OCI-LY3 (cell line): ENCODE results near the gene TECPR1.

ENCODE experiments used
- H2AFZ ChIP-seq: fragments of 200-600, 300-600 bp; shearing (Covaris generic); 2 replicates; pipeline ENCODE4 v1.6.0; 2014; ENCODE audit warnings: antibody characterized with exemption, low read depth, low read length
- H3K27ac ChIP-seq: fragments of 200-600, 300-600 bp; sonication (generic); 2 replicates; pipeline ENCODE4 v1.5.1; 2014; ENCODE audit warnings: mild to moderate bottlenecking, low read length, moderate library complexity, mixed read lengths
- H3K27me3 ChIP-seq: fragments of 200-600, 300-600 bp; sonication (generic); 2 replicates; pipeline ENCODE4 v1.6.1; 2014; ENCODE audit warnings: low read depth, low read length, mixed read lengths
- H3K36me3 ChIP-seq: fragments of 200-600, 300-600 bp; sonication (generic); replicated peaks from 2 replicates; pipeline ENCODE3; 2014; ENCODE audit warnings: low read depth, low read length, mixed read lengths
- H3K4me1 ChIP-seq: fragments of 300-600, 200-600 bp; sonication (generic); 2 replicates; pipeline ENCODE4 v1.6.1; 2014; ENCODE audit warnings: low read length, mixed read lengths
- H3K4me2 ChIP-seq: fragments of 200-600, 300-600 bp; sonication (generic); 2 replicates; pipeline ENCODE4 v1.6.1; 2014; ENCODE audit warnings: low read length, mixed read lengths
- H3K4me3 ChIP-seq: fragments of 300-600, 200-600 bp; sonication (generic); 2 replicates; pipeline ENCODE4 v1.5.1; 2014; ENCODE audit warnings: antibody characterized with exemption, mild to moderate bottlenecking, low read length, moderate library complexity
- H3K79me2 ChIP-seq: fragments of 300-600, 200-600 bp; shearing (Covaris generic); 2 replicates; pipeline ENCODE4 v1.6.1; 2014; ENCODE audit warnings: mild to moderate bottlenecking, low read length, mixed read lengths
- H3K9ac ChIP-seq: fragments of 300-600, 200-600 bp; shearing (Covaris generic); 2 replicates; pipeline ENCODE4 v1.6.0; 2014; ENCODE audit warnings: mild to moderate bottlenecking, low read length, moderate library complexity
- H3K9me3 ChIP-seq: fragments of 200-600, 300-600 bp; shearing (Covaris generic); 2 replicates; pipeline ENCODE4 v1.6.1; 2014; ENCODE audit warnings: low read length, mixed read lengths; ENCODE audit not compliant: insufficient read depth
- H4K20me1 ChIP-seq: fragments of 200-600, 300-600 bp; sonication (generic); 2 replicates; pipeline ENCODE4 v1.6.1; 2016; ENCODE audit warnings: low read length, mixed read lengths; ENCODE audit not compliant: insufficient read depth
- EZH2phosphoT487 ChIP-seq: fragments of 200-600 bp; shearing (Covaris generic); IDR thresholded peaks from 2 replicates; pipeline ENCODE4 v1.6.1; 2018; ENCODE audit warnings: antibody characterized with exemption, mixed run types, low read depth
- TF ChIP-seq, protein P1 (sequence below): fragments of 200-600, 300-600 bp; sonication (generic); IDR thresholded peaks from 2 replicates; pipeline ENCODE4 v1.5.1; 2014; ENCODE audit warnings: antibody characterized with exemption, low read length, low read depth

TECPR1 gene

DNA sequence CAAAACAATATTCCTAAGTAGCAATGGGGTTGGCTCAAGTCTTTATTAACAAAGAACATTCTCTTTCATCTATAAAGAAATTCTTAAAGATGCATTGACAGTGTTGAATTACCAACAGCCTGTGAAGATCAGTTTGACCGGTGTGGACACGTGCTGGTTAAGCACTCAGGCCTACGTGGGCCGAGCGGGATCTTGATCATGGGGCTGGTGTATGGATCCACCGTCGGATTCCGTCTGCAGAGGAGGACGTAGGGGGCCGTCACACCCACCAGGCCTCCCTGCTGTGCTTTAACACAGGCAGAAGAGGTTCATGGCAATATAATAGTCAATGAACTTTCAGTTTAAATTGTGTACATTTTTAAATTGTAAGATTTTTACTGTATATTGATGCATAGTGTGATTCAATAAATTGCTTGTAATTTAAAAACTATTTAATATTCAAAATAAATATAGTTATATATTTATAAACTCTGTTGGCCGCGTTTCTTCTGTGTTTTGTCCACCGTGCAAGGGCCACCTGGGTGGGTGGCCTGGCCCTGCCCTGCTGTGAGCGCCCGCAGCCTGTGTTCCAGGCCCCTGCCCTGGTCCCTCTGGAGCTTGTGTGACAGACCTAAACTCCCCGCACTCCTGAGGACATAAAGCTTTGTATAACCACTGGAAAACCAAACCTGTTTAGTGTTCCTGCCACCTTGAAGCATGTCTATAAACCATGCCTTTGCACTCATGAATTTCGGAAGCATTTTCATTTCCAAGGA is 42.7 kb downstream of the TECPR1 start:
- Histone ChIP-seq H3K27me3 (peaks cover 8% of the 10 kb centered on the region; the same call in 1 of the 2 replicates), H4K20me1 (peaks cover 19% of the 10 kb centered on the region; the same call in 1 of the 2 replicates), H3K9ac (no peak overlapping the region), H3K4me1 (no peaks in the 10 kb centered on the region), H3K4me2 (no peak overlapping the region), H3K4me3 (no peak overlapping the region), H3K36me3 (peaks cover 8% of the 10 kb centered on the region), H3K79me2 (no peaks in the 10 kb centered on the region), H3K27ac (no peak overlapping the region), H2AFZ (no peak overlapping the region), H3K9me3 (no peaks in the 10 kb centered on the region)
- no peak for TF ChIP-seq EZH2phosphoT487
- TF ChIP-seq, protein P1, sequence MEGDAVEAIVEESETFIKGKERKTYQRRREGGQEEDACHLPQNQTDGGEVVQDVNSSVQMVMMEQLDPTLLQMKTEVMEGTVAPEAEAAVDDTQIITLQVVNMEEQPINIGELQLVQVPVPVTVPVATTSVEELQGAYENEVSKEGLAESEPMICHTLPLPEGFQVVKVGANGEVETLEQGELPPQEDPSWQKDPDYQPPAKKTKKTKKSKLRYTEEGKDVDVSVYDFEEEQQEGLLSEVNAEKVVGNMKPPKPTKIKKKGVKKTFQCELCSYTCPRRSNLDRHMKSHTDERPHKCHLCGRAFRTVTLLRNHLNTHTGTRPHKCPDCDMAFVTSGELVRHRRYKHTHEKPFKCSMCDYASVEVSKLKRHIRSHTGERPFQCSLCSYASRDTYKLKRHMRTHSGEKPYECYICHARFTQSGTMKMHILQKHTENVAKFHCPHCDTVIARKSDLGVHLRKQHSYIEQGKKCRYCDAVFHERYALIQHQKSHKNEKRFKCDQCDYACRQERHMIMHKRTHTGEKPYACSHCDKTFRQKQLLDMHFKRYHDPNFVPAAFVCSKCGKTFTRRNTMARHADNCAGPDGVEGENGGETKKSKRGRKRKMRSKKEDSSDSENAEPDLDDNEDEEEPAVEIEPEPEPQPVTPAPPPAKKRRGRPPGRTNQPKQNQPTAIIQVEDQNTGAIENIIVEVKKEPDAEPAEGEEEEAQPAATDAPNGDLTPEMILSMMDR, result no peak

DNA sequence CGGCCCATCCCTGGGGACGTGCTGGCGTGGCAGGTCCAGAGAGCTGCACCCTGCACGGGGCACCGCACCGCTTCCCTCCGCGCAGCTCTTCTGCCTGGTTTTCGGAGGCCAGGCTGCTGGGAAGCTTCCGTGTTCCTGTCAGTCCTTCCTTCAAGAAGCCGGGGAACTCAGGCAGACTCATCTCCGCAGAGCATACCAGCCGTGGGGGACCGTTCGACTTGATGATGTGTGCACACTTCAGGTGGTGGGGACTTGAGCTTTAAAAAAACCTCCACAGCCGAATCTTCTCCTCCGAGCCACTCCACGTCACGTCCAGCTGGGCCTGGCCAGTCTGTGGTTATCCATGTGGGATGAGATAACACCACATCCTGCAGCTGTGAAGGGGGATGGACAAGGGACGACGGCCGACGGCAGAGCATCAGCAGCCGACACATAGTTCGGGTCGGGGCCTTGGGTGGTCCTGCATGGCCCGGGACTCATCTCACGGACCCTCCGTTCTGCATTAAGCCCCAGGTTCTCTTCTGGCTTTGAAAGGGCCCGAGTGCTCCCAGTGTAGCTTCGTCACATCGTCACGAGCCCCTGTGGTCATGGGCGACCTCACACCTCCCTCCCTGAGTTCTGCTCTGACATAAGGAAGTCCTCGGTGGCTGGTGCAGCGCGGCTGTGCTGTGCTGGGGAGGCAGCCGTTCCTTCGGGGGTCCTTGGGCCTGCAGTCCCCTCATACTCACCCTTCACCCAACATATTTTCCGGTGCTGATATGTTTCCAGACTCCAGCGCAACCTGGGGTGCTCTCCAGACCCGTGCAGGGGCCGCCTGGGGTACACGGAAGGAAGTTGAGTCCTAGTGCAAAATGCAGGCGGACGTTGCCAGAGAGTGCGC is 45.3 kb downstream of the TECPR1 start:
- H3K9me3 ChIP-seq, result no peaks in the 10 kb centered on the region
- H3K79me2 ChIP-seq, result no peaks in the 10 kb centered on the region
- H4K20me1 ChIP-seq, result peaks cover 39% of the 10 kb centered on the region
- no peak overlapping the region for H3K9ac ChIP-seq
- peaks cover 8% of the 10 kb centered on the region for H3K36me3 ChIP-seq
- TF ChIP-seq, protein P1, result no peak
- TF ChIP-seq EZH2phosphoT487, result no peak
- no peak overlapping the region for H3K4me2 ChIP-seq
- no peak overlapping the region for H2AFZ ChIP-seq
- peaks cover 11% of the 10 kb centered on the region for H3K27me3 ChIP-seq
- peaks cover 24% of the 10 kb centered on the region for H3K4me1 ChIP-seq
- H3K4me3 ChIP-seq, result no peak overlapping the region
- H3K27ac ChIP-seq, result no peak overlapping the region

DNA sequence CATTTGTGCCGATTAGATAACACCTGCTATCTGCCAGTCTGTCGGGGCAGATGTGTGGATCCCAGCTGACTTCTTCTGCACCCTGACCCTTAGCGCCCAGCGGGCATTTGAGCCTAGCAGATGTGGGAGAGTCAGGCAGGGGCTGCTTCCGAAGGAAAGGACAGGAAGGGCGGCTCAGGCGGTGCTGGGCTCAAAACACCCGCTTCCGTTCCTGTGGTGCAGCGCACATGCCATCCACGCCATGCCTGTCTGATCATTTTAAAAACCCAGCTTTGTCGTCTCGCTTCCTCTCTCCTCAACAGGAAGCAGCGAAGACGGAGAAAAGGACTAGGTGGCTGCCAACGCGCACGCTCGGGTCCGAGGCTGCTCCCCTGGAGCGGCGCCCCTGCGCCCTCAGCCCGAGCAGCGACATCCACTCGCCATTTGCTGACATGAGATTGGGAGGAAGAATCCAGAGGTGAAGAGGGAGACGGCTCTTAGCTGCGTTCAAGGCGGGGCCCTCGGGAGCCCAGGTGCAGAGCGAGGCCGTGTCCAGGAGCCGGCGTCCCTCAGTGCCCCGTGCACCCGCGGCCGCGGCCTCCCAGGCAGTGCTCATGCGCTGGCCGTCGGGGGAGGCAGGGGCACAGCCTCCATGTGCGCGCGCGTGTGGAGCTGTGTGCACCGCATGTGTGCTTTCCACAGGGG is 46.7 kb downstream of the TECPR1 start:
- peaks cover 52% of the 10 kb centered on the region for H4K20me1 ChIP-seq
- peaks cover 38% of the 10 kb centered on the region for H3K4me1 ChIP-seq
- no peak overlapping the region for H3K4me2 ChIP-seq
- no peaks in the 10 kb centered on the region for H3K9me3 ChIP-seq
- H3K36me3 ChIP-seq, result peaks cover 8% of the 10 kb centered on the region
- no peak overlapping the region for H3K4me3 ChIP-seq
- no peak for TF ChIP-seq EZH2phosphoT487
- TF ChIP-seq, protein P1, result no peak
- H3K27me3 ChIP-seq, result peaks cover 15% of the 10 kb centered on the region
- no peak overlapping the region for H3K9ac ChIP-seq
- H3K79me2 ChIP-seq, result no peaks in the 10 kb centered on the region
- H3K27ac ChIP-seq, result no peak overlapping the region
- no peak overlapping the region for H2AFZ ChIP-seq

DNA sequence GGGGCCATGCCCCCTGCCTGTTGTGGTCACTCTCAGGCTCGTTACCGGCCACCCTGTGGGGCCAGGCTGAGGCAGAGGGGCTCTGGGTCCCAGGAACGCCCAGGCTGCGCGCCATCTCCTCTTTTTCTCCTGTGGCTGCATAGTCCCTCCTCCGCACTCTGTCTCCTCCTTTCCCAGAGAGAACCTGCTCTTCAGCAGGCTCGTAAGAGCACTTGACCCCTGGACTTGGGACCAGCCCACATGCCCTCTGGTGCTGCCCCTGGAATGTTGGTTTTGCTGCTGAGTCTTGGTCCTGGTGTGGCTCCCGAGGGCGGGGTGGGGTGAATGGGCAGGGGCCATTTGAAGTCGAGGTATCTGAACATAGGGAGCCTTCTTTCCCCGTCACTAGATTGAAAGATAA is 47.4 kb downstream of the TECPR1 start:
- Histone ChIP-seq H3K4me1 (peaks cover 41% of the 10 kb centered on the region), H3K79me2 (no peaks in the 10 kb centered on the region), H2AFZ (no peak overlapping the region), H3K4me2 (no peak overlapping the region), H3K9ac (no peak overlapping the region), H3K4me3 (no peak overlapping the region), H3K9me3 (no peaks in the 10 kb centered on the region), H3K27ac (no peak overlapping the region), H4K20me1 (peaks cover 54% of the 10 kb centered on the region), H3K27me3 (peaks cover 19% of the 10 kb centered on the region), H3K36me3 (peaks cover 8% of the 10 kb centered on the region)
- no peak for TF ChIP-seq EZH2phosphoT487
- TF ChIP-seq, protein P1, result no peak
